ENCODE results near the gene RPL27A.

RPL27A gene

GRCh38 chr11:8674859-8675258, 7.7 kb upstream of the RPL27A start:
- no peak for DNase-seq (ENCODE audit: low read depth)

DNA sequence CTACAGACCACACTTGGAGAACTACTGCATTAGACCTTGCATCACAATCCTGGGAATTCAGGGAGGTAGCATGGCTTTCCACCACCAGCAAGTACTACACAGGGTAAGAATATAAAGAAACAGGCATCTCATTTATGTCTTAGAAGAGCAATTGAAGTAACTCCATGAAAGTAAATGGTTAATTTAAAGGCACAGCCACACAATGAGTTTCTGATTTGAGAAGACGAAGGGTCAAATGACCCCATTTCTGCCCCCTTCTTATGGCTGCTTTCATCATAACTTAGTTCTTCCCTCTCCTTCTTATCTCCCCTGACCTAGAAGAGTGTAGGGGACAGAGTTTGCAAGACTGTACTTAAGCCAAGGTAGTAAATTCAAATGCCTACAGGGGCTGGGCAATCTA, 6.1 kb upstream of the RPL27A start:
- DNase-seq (ENCODE audit: low read depth), result no peak

GRCh38 chr11:8679006-8679405, 3.6 kb upstream of the RPL27A start:
- no peak for DNase-seq (ENCODE audit: low read depth)

DNA sequence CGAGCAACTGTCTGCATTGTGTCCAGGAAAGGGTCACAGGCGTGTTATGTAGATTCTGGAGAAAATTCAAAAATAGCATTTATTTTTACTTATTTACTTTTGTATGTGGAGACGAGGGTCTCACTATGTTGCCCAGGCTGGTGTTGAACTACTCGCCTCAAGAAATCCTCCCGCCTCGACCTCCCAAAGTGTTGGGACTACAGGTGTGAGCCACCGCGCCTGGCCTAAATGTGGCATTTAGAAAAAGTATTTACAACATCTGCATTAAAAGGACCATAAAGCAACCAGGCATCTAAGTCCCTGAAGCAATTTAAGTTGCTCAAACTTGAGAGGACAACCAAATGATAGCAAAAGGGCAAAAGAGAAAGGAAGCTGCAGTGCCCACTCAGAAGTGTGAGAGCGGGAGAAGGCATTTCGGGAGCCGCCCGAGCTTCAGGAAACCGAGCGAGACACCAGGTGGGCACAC, 722 bp upstream of the RPL27A start:
- DNase-seq (ENCODE audit: low read depth), result no peak

- peak; percentile 34 for DNase-seq (ENCODE audit: low read depth)
Observed at GRCh38 chr11:8683115-8683807, 669 bp downstream of the RPL27A start.

- DNase-seq (ENCODE audit: low read depth), result no peak
Observed at GRCh38 chr11:8684600-8685290, 2.2 kb downstream of the RPL27A start.

- DNase-seq (ENCODE audit: low read depth), result no peak
Observed at GRCh38 chr11:8685306-8685705, 2.7 kb downstream of the RPL27A start.

DNA sequence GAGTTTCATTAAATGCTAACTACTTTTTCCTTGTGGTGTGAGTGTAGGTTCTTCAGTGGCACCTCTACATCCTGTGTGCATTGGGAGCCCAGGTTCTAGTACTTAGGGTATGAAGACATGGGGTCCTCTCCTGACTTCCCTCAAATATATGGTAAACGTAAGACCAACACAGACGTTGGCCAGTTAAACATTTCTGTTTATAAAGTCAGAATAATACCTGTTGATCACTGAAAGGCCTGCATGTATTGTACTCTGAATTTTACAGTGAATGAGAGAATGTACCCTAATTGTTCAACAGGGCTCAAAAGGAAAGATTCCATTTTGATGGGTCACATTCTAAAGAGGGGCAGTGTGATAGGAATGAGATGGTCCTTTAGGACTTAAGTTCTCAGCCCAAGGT, 3.2 kb downstream of the RPL27A start:
- DNase-seq (ENCODE audit: low read depth), result no peak

DNA sequence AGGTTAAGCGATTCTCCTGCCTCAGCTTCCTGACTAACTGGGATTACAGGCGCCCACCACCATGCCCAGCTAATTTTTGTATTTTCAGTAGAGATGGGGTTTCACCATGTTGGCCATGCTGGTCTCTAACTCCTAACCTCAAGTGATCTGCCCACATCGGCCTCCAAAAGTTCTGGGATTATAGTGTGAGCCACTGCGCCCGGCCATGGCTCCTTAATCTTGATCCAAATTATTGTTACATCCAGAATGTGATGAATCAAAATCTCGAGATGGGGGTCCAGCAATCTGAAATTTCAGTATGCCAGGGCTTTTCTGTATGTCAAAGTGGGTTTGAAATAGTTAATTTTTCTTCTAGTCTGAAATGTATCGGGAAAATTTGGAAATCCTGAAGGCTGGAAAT, 3.7 kb downstream of the RPL27A start:
- no peak for DNase-seq (ENCODE audit: low read depth)

GRCh38 chr11:8688414-8689362, 6.1 kb downstream of the RPL27A start:
- peak; percentile 97 for DNase-seq (ENCODE audit: low read depth)

GRCh38 chr11:8689726-8690255, 7.2 kb downstream of the RPL27A start:
- DNase-seq (ENCODE audit: low read depth), result no peak

DNA sequence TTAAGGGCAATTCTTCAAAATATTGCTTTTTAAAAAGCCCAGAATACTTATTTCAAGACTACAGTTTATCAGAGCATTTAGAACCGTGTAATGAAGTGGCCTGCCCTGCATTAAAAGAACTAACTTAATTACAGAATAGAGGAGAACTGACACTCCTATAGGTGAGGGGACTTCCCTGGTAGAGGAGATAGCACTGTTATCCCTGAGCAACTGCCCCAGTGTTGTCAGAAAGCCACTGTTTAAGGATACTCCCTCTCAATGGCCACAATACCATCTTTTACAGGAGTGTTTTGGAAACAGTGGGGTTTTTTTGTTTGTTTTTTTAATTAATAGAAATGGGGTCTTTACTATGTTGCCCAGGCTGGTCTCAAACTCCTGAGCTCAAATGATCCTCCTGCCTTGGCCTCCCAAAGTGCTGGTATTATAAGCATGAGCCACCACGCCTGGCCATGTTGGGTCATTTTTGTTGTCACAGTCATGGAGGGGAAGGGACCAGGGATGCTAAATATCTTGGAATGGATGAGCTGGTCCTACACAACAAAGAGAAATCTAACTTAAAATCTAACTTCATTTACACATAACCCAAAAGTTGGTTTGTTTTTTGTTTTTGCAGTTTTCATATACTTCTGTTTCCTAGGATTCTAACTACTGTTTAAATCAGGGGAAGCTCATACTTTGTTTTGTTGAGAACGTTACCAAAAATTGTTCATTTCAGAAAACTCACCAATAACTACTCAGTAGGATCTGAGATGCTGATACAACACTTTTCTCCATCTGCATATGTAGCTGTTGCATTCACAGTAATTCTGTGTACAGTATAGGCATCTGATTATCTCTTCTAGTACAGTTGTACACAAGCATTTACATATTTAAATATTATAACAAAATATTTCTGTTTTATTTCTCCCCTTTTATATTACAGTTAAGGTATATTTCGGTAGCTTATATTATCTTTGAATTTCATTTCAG, 8.1 kb downstream of the RPL27A start:
- no peak for DNase-seq (ENCODE audit: low read depth)

GRCh38 chr11:8691601-8692000, 9.0 kb downstream of the RPL27A start:
- DNase-seq (ENCODE audit: low read depth), result no peak

- no peak for DNase-seq (ENCODE audit: low read depth)
Observed at GRCh38 chr11:8692417-8692816, 9.8 kb downstream of the RPL27A start.

DNA sequence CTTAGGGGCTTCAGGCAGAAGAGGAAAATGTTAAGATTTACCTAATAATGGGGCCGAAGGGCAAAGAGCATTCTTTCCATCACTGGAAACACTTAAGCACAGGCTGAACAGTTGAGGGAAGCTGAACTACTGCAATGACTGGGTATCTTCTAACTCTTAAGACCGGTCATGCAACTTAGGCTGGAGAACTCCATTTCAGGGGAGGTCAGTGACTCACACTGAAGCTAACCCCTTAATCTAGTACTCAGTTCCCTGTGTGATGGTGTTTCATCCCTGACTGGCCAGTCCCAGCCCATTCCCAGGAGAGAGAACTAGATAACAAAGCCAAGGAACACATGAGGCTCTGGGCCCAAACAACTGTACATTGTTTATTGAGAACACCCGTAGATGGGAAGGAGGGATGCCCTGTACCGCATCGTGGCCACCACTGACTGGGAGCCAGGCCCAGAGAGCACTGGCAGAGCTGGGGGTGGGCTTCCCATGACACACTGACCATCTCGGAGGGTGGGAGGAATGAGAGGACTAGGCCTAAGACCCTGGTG, 10.5 kb downstream of the RPL27A start:
- DNase-seq (ENCODE audit: low read depth), result no peak

- DNase-seq (ENCODE audit: low read depth), result no peak
Observed at GRCh38 chr11:8693555-8693954, 11.0 kb downstream of the RPL27A start.

DNA sequence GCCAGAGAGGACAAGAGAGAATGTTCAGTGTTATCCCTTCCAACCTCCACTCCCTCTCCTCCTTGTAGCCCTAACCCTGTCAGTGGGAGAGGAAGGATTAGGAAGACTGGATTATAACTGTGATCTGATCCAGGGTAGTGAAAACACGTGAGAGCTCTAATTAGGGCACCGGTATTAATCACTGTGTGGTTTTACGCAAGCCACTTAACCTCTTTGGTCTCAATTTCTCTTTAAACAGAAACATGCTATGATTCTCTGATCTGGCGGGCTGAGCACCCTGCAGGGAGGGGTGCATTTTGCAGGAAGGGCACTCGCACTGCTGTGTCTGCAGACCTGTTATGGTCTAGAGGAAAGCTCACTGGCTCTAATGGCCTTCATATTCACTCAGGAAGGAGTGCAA, 11.5 kb downstream of the RPL27A start:
- DNase-seq (ENCODE audit: low read depth), result no peak

GRCh38 chr11:8697054-8697453, 14.5 kb downstream of the RPL27A start:
- no peak for DNase-seq (ENCODE audit: low read depth)

DNA sequence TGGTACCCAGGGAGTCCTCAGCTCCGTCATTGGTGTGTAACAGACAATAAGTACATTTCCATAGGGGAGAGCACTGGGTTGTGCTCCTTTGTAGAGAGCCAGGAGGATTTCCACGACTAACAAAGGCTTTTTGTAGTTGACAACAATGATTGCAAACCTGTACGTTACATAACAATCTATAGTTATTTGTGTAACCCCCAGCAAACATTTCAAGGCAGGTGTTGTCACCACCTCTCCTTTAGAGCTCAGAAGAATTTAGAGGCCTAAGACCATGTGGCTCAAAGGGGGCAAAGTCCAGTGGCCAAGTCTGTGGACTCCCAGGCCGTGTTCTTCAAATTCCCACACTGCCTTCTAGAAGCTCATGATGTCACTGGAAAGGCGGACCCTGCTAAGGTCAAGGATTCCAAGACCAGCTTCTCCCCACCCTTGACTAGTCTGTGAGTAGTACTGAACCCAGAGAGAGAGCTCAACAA, 15.8 kb downstream of the RPL27A start:
- DNase-seq (ENCODE audit: low read depth), result no peak

DNA sequence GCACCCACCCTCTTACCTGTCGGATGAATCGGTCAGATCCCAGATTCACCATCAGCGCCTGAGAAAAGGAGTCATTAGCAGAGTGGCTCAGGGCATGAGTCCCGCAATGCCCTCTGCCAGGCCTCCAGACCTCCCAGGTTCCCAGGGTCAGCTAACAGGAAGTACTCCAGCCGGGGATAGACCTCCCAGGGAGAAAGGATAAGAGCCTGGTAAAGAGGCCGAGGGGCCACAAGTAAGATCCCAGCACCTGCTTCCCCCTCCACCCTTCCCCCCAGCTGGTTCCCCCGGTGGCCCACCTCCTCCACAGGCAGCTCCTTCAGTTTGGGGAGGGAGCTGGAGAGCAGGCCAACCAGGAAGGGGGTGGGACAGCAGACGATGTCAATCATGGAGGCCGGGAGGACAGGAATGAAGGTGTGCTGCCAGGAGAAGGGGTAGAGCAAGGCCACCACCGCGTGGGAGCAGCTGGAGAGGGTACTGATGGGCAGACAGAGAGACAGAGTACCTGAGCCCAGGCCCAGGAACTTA, 16.4 kb downstream of the RPL27A start:
- no peak for DNase-seq (ENCODE audit: low read depth)
